Stimulated activated CD4-positive, alpha-beta T cell treated with anti-CD3 and anti-CD28 coated beads, Interleukin-12 subunit alpha, Interleukin-12 subunit beta, amount 100 ng/mL, for 48 hours (primary cell): ENCODE measurements around the gene AJM1.
"Not testable (repeated sequence)": the region's sequence is repeated elsewhere in the genome, so short reads cannot be mapped to it uniquely, and the experiment has no call there.

Experiments
- DNase-seq, 3 donors: peaks; one replicate each; pipeline ENCODE4 v3.0.0-alpha.2; 2020; ENCODE audit warnings: low read depth in 2 of 3, low spot score in 1 of 3

Gene AJM1

DNA sequence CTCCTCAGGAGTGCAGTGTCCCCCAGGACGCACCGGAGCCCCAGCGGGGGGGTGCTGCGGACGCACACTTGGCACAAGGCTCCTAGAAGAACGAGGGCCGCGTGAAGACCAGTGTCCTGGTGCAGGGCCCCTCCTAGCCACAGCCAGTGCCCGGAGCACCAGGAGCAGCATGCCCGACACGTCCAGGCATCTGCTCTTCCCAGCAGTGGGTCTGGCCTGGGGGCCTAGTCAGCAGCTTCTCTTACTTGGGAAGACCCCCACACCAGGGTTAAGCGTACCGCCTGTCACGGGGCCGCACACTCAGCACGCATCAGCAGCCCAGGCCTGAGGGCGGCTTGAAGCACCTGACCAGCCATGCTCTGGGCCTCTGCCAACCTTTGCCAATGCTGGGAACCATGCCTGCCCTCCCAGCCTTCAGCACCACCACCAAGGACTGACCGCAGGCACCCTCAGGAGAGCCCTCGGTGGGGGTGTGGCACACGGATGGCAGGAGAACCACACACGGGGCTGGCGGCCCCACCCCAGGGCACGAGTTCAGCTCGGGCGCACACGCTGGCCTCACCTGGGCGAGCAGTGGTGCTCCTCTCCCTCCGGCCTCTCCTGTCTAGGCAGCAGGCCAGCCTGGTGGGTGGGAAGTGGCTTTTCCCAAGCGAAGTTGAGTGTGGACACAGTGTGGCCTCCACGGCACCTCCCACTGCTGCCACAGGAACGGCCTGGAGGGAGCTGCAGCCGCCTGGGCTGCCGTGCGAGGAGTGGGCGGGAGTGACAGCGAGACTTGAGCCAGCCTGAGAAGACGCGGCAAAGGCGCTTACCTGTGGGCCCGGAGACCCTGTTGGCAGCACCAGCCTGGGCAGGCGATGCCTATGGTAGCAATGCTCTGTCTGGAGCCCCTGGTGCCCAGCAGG, 12.0 kb upstream of the AJM1 start:
- DNase-seq, result no peak

DNA sequence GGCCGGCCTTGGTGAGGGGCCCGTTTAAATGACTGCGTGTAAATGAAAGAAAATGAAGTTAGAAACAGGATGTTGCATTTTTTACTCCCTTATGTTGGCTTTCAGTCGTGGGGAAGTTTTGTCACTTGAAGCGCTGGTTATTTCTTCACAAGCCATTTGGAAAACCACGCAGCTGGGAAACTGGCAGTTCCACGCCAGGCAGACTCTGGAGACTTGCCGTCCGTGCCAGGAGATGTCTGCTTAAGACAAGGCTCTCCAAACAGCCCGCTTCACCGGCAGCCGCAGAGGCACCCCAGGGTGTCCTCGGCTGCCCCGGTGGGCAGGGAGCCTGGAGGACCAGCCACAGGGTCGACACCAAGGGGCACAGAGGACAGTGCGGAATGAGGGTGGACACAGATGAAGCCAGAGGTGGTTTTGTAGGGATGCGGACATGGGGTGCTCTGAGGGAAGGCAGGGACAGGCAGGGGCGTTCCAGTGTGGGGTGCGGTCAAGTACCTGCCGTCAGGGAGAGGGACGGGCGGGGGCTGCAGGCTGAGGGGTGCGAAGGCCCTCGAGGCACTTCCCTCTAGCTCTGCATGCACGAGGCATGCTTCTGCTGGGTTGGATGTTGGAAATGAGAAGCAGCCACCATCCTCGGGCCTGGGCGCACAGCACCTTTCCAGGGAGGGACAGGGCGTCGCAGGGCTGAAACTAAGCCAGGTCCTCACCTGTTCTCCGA, 11.1 kb upstream of the AJM1 start:
- no peak for DNase-seq

DNA sequence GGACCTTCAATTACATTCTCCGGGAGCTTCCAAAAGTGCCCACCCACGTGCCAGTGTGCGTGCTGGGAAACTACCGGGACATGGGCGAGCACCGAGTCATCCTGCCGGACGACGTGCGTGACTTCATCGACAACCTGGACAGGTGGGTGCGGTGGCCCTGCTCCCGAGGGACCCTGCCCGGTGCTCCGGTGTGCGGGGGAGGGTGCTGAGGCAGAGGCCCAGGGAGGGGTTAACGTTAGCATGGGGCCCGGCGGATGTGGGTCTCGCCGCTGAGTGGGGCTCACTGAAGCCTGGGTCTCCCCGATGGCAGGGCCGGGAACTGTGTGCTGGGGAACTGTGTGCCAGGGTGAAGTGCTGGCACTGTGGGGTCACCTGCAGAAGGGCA, 10.6 kb upstream of the AJM1 start:
- no peak for DNase-seq

- DNase-seq, result no peak
These were observed 9.7 kb upstream of the AJM1 start for GRCh38 chr9:136832581-136832980.

- DNase-seq, result not testable (repeated sequence)
These were observed 8.8 kb upstream of the AJM1 start for GRCh38 chr9:136833381-136834048.

- no peak for DNase-seq
These were observed 6.9 kb upstream of the AJM1 start for GRCh38 chr9:136835162-136835931.

DNA sequence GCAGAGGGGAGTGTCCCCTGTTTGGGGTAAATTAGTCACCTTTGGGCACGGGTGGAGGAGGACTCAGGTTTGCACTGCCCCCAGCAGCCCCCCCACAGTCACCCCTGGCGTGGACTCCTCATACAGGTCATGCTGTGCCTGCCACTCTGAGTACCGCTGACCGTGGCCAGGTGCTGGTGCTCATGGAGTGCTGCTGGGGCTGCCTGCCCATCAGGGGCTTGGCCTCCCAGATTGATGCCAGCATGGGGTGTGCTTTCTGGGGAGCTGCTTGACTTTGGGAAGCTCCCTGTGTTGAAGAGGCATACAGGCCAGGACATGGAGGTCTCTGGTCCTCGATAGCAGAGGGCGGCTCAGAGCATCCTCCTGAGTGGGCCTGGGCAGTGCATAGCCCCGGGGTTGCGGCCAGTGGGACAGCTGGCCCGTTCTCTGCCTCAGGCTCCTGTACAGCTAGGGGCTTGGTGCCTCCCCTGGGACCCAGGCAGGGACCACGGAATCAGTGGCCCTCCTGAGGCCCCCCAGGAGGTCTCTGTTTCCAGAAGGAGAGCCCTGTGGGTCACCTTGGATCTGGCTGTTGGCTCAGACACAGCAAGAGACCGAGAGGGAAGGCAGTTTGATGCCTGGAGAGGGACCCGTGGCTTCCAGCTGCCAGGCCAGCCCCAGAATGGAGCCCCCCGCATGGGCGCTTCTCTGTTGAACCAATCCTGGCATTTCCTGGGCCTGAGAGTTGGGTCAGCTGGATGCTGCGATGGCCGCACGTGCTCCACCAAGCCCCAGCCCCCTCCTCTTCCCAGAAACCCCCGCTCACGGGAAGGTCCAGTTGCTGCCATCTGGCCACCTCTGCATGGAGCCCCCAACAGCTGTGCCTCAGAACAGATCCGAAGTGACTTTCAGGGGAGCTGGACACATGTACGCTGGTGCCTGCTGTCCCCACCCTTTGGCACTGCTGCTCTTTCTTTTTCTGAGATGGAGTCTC, 6.1 kb upstream of the AJM1 start:
- DNase-seq, result no peak

DNA sequence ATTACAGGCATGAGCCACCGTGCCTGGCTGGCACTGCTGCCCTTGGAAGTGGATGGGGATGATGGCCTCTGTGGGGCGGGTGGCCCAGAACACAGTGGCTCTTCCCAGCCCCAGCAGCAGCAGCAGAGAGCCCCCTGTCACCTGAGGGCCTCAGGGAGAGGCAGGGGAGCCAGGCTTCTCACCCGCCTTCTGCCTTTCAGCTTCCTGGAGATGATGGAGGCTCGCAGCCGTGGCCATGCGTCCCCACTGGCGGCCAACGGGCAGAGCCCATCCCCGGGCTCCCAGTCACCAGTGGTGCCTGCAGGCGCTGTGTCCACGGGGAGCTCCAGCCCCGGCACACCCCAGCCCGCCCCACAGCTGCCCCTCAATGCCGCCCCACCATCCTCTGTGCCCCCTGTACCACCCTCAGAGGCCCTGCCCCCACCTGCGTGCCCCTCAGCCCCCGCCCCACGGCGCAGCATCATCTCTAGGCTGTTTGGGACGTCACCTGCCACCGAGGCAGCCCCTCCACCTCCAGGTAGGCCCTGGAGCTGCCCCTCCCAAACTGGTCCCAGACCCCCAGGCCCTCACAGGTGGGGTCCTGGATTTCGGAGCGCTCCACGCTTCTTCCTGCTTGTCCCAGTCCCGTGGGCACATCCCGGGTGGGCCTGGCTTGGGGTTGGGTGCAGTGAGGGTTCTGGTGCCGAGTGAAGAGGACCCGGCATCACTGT, 5.0 kb upstream of the AJM1 start:
- no peak for DNase-seq

- DNase-seq, result not testable (repeated sequence)
These were observed 4.4 kb upstream of the AJM1 start for GRCh38 chr9:136837856-136838277.

- no peak for DNase-seq
These were observed 3.7 kb upstream of the AJM1 start for GRCh38 chr9:136838314-136839228.

DNA sequence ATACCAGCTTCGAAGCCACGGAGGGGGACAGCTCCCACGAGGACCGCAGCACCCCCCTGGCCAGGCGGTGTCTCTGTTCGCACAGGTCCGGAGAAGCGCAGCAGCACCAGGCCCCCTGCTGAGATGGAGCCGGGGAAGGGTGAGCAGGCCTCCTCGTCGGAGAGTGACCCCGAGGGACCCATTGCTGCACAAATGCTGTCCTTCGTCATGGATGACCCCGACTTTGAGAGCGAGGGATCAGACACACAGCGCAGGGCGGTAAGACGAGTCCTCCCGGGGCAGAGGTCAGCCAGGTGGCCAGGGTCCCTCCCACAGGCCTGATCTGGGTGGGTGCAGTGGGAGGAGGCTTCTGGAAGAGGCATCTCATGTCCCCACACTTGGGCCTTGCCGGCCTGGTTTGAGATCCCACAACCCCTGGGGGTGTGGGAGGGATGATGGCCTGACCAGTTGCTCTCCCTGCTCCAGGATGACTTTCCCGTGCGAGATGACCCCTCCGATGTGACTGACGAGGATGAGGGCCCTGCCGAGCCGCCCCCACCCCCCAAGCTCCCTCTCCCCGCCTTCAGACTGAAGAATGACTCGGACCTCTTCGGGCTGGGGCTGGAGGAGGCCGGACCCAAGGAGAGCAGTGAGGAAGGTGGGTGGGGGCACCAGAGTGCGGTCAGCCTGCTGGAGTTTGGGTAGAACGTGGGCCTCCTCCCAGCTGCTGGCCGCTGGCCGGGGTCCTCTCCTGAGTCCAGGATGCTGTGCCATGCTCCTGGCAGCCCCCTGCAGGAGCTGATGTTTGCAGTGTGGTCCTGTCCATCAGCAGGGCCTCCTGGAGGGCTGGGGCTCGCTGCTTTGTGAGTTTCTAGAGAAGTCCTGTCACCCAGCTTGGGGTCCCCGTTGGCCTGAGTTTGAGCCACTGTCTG, 2.8 kb upstream of the AJM1 start:
- no peak for DNase-seq

GRCh38 chr9:136840140-136840876, 2.0 kb upstream of the AJM1 start:
- no peak for DNase-seq

GRCh38 chr9:136840877-136841645, 1.2 kb upstream of the AJM1 start:
- no peak for DNase-seq

GRCh38 chr9:136841646-136842379, 465 bp upstream of the AJM1 start:
- not testable (repeated sequence) for DNase-seq
